HS-5 (cell line): Measurements from ENCODE around the gene SIGLEC7.

Source experiments
- DNase-seq: peaks from one replicate; pipeline ENCODE4 v3.0.0-alpha.2; 2012; ENCODE audit warnings: low read depth

SIGLEC7 gene

DNA sequence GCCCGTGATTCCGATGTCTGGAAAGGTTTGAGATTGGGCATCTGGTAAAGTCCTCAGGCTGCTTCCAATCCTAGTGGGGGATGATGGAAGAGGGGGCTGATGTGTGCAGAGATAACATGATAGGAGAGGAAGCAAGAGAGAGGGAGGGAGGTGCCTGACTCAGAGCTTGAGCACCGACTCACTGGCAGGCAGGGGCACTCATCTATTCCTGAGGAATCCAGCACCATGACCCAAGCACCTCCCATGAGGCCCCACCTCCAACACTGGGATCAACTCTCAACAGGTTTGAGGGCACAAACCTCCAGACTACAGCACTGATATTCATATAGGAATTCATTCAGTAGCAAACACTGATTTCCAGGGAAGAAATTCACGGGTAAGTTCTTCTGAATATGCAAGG lies 23.0 kb upstream of the SIGLEC7 start:
- no peak for DNase-seq

DNA sequence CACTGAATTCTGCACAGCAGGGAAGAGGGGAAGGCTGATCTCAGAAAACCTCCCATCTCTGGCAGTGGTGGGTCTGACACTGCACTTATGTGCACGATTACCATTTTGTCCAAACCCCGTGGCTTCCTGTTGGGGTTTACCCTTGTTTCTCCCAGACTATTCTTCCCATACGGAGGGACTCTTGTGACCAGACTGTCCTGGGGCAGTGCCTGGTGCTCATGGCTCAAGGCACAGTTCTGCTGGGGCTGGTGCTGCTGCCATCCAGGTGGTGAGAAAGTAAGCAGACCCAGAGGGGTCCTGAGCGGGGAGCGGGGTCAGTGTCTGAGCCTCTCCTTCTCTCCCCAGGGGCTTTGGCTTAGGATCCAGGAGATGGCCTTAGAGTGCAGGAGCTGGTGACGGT lies 22.5 kb upstream of the SIGLEC7 start:
- DNase-seq = no peak

DNA sequence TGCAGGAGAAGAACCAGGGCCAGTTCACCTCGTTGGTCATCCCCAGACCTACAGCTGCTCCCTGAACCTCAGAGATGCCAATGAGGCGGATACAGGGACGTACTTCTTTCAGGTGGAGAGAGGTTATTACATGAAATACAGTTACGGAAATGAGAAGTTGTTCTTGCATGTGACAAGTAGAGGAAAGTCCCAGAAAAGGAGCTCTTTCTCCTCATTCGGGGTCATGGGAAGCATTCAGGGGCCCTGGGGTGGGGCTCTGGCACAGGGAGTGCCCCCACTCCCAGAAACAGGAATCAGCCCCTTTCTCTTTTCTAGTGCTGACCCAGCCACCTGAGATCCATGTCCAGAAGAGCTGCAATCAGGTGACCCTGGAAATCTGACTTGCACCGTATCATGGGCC lies 21.9 kb upstream of the SIGLEC7 start:
- DNase-seq = no peak

DNA sequence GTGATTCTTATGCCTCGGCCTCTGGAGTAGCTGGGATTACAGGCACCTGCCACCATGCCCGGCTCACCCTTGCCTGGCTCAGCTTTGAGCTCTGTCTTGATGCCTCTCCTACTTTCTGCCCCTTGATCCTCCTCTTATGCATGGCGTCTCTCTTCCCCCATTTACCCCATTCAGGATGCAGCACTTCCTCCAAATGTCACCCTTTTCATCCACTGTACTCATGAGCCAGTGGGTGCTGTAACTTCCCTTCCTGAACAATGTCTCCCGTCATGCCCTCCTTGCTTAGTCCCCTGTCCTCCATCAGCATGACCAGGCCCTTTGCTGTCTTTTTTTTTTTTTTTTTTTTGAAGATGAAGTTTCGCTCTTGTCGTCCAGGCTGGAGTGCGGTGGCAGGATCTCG lies 20.8 kb upstream of the SIGLEC7 start:
- DNase-seq = no peak

DNA sequence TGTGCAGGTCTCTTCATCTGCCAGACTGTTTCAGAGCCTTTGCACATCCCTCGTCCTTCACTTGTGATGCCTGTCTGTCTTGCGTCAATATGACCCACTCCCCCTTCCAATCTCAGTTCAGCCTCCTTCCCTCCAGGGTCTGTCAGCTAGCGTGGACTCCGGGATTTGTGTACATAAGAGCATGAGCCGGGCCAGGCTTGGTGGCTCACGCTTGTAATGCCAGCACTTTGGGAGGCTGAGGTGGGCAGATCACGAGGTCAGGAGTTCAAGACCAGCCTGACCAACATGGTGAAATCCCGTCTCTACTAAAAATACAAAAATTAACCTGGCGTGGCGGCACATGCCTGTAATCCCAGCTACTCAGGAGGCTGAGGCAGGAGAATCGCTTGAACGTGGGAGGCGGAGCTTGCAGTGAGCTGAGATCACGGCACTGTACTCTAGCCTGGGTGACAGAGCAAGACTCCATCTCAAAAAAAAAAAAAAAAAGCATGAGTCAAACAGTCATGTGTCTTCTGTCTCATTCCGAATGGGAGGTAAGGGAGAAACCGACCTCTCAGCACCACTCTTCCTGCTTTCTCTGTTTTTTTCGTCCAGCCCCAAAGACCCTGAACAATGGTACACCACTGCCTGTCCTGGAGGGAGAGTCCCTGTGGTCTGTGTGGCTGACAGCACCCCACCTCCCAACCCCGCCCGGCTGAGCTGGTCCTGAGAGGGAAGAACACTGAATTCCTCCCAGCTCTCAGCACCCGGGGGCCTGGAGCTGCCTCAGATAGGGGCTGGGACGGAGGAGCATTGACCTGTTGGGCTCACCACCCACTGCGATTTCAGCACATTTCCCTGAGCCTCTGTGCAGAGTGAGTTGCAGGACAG lies 19.8 kb upstream of the SIGLEC7 start:
- DNase-seq = no peak

DNA sequence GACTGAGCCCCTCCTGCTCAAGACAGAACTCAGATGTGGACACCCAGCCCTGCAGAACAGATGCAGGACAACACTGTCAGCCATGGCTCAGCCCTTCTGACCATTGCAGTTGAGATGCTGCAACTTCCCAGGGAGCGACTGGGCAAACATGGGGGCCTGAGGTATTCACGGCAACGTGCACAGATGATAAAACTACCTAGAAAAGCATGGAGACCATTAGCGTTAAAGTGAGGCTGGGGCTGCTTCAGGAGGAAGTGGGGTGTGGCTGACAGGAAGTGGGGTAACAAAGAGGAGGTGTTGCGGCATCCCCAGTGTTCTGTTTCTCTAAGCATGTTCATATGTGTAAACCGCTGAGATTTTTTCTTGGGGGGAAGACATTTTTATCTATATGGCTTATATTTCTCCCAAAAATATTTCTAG lies 18.7 kb upstream of the SIGLEC7 start:
- DNase-seq = no peak

DNA sequence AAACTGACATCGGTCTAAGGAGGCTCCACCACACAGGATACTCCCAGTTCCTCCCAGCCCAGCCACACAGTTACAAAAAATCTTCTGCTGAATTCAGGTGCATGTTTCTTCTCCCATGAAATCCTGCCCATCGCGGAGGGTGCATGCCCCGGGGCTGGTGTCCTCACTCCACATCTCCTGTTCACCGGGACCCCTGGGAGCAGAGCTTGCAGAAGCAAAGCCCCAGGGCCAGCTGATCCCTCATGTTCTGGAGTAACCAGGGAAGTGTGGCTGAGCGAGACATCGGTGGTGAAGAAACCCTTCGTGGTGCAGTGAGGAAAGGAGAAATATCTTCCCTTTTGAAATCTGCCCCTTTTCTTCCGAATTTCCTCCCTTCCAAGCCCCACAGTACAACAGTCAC lies 18.3 kb upstream of the SIGLEC7 start:
- no peak for DNase-seq

DNA sequence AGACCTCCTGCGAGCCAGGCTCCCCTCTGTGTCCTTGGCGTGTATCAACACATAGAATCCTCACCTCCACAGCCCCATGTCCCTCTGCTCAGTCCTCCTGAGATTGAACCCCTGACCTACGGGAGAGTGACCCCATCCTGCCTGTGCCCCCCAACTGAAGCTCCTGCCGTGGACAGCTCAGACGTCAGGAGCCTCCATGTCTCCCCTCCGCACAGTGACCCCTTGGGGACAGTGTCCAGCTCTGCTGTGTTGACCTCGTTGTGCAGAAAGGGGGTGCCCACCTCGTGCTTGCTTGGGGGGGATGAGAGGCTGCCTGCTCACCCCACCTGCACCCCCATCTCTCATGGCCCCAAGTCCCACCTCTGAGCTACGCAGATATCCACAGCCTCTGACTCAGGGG lies 17.9 kb upstream of the SIGLEC7 start:
- DNase-seq = no peak

DNA sequence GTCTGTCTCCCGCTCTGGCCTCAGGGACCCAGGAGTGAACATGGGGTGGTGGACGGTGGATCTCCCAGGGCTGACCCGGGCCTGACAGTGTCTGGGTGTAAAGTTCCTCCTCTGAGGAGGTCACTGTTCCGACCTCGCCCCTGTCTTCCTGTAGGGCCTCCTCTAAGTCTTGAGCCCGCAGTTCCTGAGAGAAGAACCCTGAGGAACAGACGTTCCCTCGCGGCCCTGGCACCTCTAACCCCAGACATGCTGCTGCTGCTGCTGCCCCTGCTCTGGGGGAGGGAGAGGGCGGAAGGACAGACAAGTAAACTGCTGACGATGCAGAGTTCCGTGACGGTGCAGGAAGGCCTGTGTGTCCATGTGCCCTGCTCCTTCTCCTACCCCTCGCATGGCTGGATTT lies 17.4 kb upstream of the SIGLEC7 start, which contains the start of gene SIGLEC9:
Gene SIGLEC9, plus strand, starts transcription at position 178 of the 400 bp plus-strand sequence. Its CDS starts 69 bp downstream, at position 247.
- no peak for DNase-seq

DNA sequence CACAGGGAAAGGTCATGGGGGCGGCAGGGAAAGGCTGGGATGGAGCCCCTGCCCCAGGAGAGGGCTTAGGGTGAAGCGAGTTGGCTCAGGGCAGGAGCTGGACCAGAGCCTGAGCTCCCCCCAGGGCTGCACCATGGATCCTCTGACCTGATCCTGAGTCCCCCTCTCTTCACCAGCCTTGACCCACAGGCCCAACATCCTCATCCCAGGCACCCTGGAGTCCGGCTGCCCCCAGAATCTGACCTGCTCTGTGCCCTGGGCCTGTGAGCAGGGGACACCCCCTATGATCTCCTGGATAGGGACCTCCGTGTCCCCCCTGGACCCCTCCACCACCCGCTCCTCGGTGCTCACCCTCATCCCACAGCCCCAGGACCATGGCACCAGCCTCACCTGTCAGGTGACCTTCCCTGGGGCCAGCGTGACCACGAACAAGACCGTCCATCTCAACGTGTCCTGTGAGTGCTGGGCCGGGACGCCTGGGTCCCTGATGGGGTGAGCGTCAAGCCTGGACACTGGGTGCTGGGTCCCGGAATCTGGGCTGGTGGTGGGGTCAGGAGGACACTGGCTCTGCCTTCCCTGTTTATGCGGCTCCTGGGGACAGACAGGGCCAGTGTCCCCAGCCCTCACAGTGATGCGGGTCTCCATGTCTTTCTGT lies 16.6 kb upstream of the SIGLEC7 start:
- DNase-seq = no peak

DNA sequence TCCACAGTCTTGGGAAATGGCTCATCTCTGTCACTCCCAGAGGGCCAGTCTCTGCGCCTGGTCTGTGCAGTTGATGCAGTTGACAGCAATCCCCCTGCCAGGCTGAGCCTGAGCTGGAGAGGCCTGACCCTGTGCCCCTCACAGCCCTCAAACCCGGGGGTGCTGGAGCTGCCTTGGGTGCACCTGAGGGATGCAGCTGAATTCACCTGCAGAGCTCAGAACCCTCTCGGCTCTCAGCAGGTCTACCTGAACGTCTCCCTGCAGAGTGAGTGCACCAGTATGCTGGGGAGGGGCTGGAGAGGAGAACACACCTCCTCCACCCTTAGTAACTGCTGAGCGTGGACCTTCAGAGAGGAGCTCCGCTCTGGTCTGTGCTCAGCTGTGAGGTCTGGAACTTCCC lies 15.1 kb upstream of the SIGLEC7 start:
- no peak for DNase-seq

DNA sequence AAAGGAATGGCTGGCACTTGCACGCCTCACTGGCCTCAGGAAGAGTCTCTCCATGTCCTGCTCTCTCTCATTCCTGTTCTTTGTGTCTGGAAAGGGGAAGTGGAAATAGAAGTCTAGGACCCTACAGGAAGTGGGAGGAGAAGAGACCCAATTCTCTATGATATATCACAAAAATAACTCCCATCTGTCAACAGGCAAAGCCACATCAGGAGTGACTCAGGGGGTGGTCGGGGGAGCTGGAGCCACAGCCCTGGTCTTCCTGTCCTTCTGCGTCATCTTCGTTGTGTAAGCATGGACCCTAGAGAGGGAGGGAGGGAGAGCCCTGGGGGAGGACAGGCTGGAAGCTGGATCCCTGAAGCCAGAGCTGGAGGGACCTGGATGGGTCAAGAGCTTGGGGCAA lies 14.3 kb upstream of the SIGLEC7 start:
- peak; percentile 8 for DNase-seq

DNA sequence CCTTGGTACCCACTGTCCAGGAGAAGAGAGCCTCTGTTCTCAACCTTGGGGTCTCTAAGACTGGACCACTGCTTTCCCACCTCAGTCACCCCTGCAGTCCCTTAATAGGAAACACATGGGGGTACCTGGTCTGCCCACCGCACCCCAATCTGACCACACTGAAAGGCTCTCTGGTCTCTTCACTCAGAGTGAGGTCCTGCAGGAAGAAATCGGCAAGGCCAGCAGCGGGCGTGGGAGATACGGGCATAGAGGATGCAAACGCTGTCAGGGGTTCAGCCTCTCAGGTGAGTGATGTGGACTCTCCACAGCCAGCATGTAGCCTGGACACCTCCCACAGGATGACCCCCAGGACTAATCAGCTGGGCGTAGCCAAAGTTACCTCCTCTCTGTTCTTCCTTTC lies 13.9 kb upstream of the SIGLEC7 start:
- no peak for DNase-seq

DNA sequence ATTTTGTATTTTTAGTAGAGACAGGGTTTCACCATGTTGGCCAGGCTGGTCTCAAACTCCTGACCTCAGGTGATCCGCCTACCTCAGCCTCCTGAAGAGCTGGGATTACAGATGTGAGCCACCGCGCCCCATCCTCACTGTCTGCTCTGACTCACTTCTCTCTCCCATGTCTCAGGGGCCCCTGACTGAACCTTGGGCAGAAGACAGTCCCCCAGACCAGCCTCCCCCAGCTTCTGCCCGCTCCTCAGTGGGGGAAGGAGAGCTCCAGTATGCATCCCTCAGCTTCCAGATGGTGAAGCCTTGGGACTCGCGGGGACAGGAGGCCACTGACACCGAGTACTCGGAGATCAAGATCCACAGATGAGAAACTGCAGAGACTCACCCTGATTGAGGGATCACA lies 12.4 kb upstream of the SIGLEC7 start:
- no peak for DNase-seq

DNA sequence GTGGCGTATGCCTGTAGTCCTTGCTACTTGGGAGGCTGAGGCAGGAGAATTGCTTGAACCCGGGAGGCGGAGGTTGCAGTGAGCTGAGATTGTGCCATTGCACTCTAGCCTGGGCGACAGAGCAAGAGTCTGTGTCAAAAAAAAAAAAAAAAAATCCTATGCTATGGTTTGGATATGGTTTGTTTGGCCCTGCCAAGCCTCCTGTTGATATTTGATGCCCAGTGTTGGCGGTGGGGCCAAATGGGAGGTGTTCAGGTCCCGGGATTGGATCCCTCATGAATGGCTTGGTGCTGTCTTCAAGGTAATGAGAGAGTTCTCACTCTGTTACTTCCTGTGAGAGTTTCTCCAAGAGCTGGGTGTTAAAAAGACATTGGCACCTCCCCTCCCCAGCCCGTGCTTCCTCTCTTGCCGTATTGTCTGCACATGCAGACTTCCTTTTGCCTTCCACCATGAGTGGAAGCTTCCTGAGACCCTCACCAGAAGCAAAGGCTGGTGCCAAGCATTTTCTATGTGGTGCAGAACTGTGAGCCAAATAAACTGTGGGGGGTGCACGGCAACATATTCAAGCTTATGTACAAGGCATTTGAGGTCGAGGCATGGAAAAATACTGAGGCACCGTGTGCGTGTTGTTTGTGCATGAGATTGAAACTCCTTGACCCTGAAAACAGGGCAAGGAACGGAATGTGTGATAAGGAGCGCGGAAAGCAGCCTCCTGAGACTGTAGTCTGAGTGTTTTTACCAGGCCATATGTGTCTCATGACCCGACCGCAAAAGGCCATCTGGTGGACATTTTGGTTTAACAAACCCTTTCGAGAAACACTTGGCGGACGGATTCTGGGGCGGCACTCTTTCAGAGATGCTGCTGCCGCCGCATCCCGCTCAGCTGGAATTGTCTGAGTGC lies 10.1 kb upstream of the SIGLEC7 start:
- DNase-seq = no peak

DNA sequence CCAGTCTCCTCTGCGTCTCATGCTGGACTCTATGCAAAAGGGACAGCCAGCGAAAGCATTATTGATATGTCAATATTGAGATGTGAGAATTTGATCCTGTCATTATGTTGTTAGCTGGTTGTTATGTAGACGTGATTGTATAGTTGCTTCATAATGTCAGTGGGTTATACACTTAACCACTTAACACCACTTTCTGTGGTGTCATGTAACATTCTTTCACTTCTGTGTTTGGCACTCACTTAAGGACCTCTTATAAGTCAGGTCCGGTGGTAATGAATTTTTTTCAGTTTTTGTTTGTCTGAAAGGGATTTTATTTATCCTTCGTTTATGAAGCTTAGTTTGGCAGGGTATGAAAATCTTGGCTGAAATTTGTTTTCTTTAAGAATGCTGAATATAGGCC lies 7.1 kb upstream of the SIGLEC7 start:
- no peak for DNase-seq

DNA sequence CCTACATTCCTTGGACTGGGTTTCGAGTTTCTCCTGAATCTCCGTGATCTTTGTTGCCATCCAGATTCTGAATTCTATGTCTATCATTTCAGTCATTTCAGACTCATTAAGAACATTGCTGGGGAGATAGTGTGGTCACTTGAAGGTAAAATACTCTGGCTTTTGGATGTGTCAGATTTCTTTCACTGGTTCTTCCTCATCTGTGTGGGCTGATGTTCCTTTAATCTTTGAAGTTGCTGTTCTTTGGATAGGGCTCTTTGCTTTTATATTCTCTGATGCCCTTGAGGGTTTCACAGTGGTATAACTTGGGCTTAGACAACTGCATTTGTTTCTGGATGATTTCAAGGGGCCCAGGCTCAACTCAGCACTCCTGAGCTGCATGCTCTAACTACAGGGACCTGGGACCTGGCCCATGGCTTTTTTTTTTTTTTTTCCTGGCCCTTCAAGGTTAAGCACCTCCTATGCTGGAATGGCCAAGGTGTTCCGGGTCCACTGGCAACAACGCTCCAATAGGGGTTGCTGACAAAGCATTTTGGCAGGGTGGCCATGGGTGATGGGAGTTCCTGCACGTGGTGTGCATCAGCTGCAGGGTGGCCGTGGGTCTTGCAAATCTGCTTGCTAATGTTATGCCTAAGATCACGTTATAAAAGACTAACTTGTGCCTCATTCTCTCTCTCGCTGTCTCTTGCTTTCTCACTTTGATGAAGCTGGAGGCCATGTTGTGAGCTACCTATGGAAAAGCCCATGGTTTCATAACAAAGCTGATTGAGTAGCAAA lies 5.9 kb upstream of the SIGLEC7 start:
- no peak for DNase-seq

DNA sequence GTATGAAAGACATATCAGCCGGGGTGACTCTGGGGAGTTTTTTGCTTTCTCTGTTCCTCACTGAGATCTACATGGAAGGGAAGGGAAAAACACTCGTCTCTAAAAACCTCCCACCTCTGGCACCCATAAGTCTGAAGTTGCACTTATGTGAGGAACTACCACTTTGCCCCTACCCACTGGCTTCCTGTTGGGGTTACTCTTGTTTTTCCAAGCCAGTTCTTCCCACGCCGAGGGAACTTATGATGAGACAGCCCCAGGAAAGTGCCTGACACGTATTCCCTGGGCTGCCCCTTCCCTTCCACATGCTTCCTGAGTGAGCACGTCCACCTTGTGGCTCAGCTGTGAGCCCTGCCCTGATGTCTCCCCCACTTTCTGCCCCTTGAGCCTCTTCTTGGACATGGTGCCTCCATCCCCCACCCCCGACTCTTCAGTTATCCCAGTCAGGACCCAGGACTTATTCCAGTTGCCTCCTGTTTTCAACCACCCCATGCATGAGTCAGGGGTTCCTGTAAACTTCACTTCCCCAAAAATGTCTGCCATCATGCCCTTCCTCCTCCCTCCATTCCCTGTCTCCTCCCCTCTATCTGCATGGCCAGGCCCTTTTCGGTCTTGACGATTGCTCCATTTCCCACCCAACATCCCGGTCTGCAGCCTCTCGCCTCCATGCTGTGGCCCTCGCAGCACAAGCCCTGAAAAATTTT lies 5.1 kb upstream of the SIGLEC7 start:
- DNase-seq = no peak

DNA sequence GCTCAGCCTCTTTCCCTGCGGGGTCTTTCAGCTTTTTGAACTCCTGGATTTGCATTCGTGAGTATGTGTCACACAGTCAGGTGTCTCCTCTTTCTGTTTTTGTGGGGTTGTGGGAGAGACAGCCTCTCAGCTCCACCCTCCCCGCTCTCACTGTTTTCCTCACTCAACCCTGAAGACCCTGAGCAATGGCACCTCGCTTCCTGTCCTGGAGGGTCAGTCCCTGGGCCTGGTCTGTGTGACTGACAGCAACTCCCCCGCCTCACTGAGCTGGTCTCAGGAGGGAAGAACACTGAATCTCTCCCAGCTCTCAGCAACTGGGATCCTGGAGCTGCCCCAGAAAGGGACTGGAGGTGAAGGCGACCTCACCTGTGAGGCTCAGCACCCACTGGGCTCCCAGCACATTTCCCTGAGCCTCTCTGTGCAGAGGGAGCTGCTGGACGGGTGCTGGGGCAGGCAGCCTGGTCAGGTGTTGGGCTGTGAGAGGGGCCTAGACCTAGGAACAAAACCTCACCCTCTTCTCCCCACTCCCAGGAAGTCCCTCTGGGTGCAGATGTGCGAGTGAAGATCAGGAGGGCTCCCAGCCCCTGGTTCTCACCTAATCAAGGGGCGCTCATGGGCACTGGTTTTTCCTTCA lies 4.2 kb upstream of the SIGLEC7 start:
- DNase-seq = no peak

DNA sequence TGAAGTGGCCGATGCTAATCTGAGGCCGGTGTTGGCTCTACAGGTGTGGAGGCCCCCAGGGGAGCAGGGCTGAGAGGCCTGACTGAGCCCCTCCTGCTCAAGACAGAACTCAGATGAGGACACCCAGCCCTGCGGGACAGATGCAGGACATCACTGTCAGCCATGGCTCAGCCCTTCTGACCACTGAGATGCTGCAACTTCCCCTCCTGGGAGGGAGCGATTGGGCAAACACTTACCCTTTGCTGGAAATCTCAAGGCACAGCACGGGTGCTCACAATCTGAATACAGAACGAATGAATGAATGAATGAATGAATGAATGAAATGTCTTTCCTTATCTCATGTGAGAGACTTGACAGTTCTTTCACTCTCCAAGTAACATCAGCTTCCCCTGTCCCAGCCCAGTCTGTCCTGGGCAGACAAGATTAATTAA lies 3.5 kb upstream of the SIGLEC7 start:
- DNase-seq = no peak
